Central memory CD8-positive, alpha-beta T cell (primary cell): ENCODE measurements around the gene ZNF480.
"Not testable (repeated sequence)": the region's sequence is repeated elsewhere in the genome, so short reads cannot be mapped to it uniquely, and the experiment has no call there.

Experiments used
- ATAC-seq: fragments of 150-1000 bp; cut with Tn5 transposase; replicated peaks from 2 replicates; pipeline ENCODE4 v1.10.0; 2022; ENCODE audit warnings: mild to moderate bottlenecking, moderate FRiP score, moderate number of reproducible peaks; ENCODE audit not compliant: poor library complexity, severe bottlenecking; ENCODE audit errors: extremely low read depth
- DNase-seq, 2 donors: peaks; one replicate each; pipeline ENCODE4 v3.0.0; 2021; ENCODE audit warnings: low spot score in 2 of 2
- H3K27ac Mint-ChIP-seq: one replicate; pipeline ENCODE4 v1.8.0; 2022; ENCODE audit warnings: low read depth, mild to moderate bottlenecking, moderate library complexity, mixed read lengths
- H3K27me3 Mint-ChIP-seq: one replicate; pipeline ENCODE4 v1.8.0; 2022; ENCODE audit warnings: mixed read lengths
- H3K36me3 Mint-ChIP-seq: one replicate; pipeline ENCODE4 v1.8.0; 2022; ENCODE audit warnings: mild to moderate bottlenecking, moderate library complexity, mixed read lengths; ENCODE audit not compliant: insufficient read depth
- H3K4me1 Mint-ChIP-seq: one replicate; pipeline ENCODE4 v1.8.0; 2022; ENCODE audit warnings: mixed read lengths
- H3K4me3 Mint-ChIP-seq: one replicate; pipeline ENCODE4 v1.8.0; 2022; ENCODE audit warnings: mild to moderate bottlenecking, moderate library complexity, mixed read lengths
- H3K9me3 Mint-ChIP-seq: one replicate; pipeline ENCODE4 v1.8.0; 2022; ENCODE audit warnings: mixed read lengths

The ZNF480 gene

DNA sequence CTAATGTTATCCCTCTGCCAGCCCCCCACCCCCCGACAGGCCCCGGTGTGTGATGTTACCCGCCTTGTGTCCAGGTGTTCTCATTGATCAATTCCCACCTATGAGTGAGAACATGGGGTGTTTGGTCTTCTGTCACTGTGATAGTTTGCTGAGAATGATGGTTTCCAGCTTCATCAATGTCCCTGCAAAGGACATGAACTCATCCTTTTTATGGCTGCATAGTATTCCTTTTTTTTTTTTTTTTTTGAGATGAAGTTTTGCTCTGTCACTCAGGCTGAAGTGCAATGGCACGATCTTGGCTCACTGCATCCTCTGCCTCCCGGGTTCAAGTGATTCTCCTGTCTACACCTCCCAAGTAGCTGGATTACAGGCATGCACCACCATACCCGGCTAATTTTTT lies 4.0 kb upstream of the ZNF480 start:
- H3K4me3 Mint-ChIP-seq, H3K9me3 Mint-ChIP-seq, H3K27ac Mint-ChIP-seq, ATAC-seq, H3K27me3 Mint-ChIP-seq, DNase-seq: not testable (repeated sequence)
- H3K36me3 Mint-ChIP-seq: peaks cover 30% of the 10 kb centered on the region
- peaks cover 10% of the 10 kb centered on the region for H3K4me1 Mint-ChIP-seq

DNA sequence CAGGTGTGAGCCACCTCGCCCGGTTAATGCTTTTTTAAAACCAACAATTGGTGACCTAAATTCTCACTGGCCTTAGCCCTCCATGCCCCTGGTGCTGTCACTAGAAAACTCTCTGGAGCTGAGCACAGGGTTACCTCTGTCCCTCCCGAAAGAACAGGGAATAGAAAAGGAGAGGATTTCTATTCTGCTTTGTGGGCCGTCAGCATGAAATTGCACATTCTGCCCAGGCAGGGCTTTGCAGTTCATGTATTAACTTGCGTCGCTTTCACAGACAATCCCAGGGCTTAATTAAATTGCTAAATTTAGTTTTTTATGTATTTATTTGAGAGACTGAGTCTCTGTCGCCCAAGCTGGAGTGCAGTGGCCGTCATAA lies 583 bp upstream of the ZNF480 start:
- H3K27me3 Mint-ChIP-seq: no peaks in the 10 kb centered on the region
- no peak for ATAC-seq
- H3K36me3 Mint-ChIP-seq: peaks cover 22% of the 10 kb centered on the region
- H3K4me1 Mint-ChIP-seq: peaks cover 28% of the 10 kb centered on the region
- H3K4me3 Mint-ChIP-seq: peak overlapping the region; percentile 91
- H3K27ac Mint-ChIP-seq: peak overlapping the region; percentile 98
- DNase-seq: no peak
- no peaks in the 10 kb centered on the region for H3K9me3 Mint-ChIP-seq

DNA sequence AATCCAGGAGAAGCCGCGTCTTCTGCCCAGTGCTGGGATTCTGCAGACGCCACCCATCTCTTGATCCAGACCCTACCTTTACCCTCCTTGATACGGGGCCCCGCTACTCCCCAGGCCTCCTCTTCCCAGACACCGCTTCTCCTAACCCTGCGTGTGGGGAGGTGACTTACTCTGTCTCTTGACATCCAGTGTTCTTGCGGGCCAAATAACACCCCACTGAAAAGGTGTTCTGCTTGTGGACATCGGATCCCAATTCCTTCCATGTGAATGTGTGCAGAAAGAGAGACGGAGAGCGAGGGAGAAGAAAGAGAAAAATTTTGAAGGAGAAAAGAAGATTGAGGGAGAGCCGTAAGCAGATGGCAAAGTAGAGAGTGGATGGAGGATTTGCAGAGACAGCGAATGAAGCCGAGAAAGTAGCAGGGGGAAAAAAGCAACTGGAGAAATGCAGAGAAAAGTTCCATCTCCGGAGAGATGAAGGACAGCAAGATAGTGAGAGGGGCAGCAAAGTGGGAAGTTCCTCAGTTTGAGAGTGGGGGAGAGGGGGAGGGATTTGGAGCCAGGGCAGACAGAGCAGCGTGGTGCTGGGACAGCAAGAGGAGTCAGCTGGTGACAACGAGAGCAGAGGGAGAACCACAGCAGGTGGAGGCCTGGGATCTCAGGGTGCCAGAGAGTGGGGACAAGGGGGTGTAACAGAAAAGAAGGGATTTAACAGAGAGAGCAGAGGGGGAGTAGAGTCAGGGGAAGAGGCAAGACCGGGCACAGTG lies 814 bp downstream of the ZNF480 start:
- peak overlapping the region; percentile 91 for H3K4me3 Mint-ChIP-seq
- peaks cover 27% of the 10 kb centered on the region for H3K36me3 Mint-ChIP-seq
- DNase-seq (no peak), ATAC-seq (no peak)
- H3K27ac Mint-ChIP-seq: peak overlapping the region; percentile 98
- no peaks in the 10 kb centered on the region for H3K27me3 Mint-ChIP-seq
- peaks cover 28% of the 10 kb centered on the region for H3K4me1 Mint-ChIP-seq
- H3K9me3 Mint-ChIP-seq: peaks cover 1% of the 10 kb centered on the region

DNA sequence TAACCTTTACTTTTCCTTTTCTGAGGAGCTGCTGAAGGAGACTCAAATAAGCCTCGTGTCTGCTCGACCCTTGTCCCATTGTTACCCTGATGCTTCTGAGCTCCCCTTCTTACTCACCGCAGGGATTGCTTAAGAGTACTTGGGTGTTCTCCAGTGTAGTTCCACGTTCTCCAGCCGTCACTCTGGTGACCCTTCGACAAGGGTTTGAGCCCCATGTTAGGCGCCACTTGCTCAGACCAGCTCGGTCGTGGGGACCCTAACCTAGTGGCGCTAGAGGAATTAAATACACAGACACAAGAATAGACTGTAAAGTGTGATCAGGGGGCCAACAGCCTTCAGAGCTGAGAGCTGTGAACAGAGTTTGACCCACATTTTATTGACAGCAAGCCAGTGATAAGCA lies 10.3 kb downstream of the ZNF480 start:
- no peaks in the 10 kb centered on the region for H3K27me3 Mint-ChIP-seq
- H3K27ac Mint-ChIP-seq: no peak overlapping the region
- H3K4me1 Mint-ChIP-seq: no peaks in the 10 kb centered on the region
- H3K36me3 Mint-ChIP-seq: peaks cover 13% of the 10 kb centered on the region
- DNase-seq: no peak
- H3K4me3 Mint-ChIP-seq: no peak overlapping the region
- no peak for ATAC-seq
- H3K9me3 Mint-ChIP-seq: peaks cover 12% of the 10 kb centered on the region

DNA sequence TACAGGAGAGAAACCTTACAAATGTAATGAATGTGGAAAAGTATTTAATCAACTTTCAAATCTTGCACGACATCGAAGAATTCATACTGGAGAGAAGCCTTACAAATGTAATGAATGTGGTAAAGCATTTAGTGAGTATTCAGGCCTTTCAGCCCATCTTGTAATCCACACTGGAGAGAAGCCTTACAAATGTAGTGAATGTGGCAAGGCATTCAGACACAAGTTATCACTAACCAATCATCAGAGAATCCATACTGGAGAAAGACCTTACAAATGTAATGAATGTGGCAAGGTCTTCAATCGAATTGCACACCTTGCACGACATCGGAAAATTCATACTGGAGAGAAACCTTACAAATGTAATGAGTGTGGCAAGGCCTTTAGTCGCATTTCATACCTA lies 25.5 kb downstream of the ZNF480 start:
- no peak for ATAC-seq
- DNase-seq: no peak
- Mint-ChIP-seq H3K27me3 (no peaks in the 10 kb centered on the region), H3K36me3 (peaks cover 38% of the 10 kb centered on the region), H3K4me1 (no peaks in the 10 kb centered on the region), H3K4me3 (no peak overlapping the region), H3K9me3 (peaks cover 32% of the 10 kb centered on the region), H3K27ac (no peak overlapping the region)

DNA sequence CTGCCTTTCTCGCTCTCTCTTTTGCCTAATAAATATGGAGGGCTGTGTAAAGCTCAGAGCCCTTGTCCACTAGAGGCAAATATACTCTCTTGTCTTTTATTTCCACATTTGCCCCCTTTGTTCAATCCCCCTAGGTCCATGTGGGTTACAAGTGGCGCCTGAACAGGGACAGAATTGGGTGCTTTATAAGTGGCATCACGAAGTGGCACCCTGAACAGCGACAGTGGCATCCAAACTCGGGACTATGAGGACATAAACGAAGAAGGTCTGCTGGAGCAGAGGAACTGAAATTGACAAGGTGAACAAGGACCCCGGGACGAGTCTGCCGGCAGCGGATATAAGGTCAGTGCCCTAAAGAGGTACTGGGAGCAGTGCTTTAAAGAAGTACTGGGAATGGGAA lies 34.8 kb downstream of the ZNF480 start:
- ATAC-seq: no peak
- Mint-ChIP-seq H3K4me3 (no peak overlapping the region), H3K36me3 (peaks cover 11% of the 10 kb centered on the region), H3K27ac (no peak overlapping the region), H3K27me3 (no peaks in the 10 kb centered on the region), H3K9me3 (peaks cover 20% of the 10 kb centered on the region), H3K4me1 (peaks cover 9% of the 10 kb centered on the region)
- DNase-seq: no peak

DNA sequence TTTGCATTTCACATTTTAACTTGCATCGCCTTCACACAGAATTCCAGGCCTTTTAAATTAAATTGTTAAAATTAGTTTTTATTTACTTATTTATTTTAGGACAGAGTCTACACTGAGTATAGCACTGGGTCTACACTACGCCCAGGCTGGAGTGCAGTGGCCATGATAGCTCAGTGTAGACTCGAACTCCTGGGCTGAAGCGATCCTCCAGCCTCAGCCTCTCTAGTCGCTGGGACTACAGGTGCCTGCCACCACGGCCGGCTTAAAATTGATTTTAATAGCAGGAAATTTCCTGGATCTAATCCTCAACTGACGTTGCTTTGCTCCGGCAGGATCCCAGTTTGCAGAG lies 38.8 kb downstream of the ZNF480 start:
- Mint-ChIP-seq H3K4me3 (peak overlapping the region; percentile 93), H3K4me1 (peaks cover 17% of the 10 kb centered on the region), H3K36me3 (peaks cover 12% of the 10 kb centered on the region), H3K9me3 (peaks cover 28% of the 10 kb centered on the region), H3K27ac (peak overlapping the region; percentile 97), H3K27me3 (no peaks in the 10 kb centered on the region)
- DNase-seq: no peak
- ATAC-seq: no peak

DNA sequence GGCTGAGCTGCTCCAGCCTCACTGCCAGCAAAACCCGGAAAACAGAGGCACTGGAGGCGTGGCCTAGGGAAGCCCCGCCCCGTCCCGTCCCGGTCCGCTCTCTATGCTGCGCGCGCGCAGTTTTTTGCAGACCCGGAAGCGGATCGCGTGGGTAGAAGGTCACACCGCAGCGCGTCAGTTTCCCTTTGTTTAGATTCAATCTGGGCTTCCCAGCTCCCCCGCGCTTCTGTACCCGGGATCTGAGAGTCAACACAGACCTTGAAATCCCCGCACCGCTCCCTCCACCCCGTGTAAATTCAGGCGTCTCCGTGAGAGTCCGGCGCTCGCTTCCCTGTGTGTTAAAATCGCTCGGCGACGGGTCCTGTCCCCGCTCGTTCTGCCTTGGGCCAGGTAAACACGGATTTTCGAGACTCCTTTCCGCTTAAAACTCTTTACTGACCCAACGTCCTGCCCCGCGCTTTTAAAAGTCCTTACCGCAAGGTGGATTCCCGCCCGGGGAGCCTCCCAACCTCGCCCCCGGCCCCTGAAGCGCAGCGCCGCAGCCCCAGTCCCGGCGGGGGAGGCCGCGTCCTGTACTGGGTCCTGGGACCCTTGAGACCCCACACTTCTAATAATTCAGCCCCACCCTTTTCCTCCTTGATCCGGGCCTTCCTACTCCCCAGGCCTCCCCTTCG lies 39.3 kb downstream of the ZNF480 start, which contains the start of gene ZNF610:
ZNF610 (plus strand) TSS at position 127 of the 674 bp plus-strand sequence. CDS start 12,930 bp downstream, outside the sequence.
- peaks cover 28% of the 10 kb centered on the region for H3K9me3 Mint-ChIP-seq
- ATAC-seq (peak; percentile 92), DNase-seq (peak; percentile 63 to 68)
- H3K27ac Mint-ChIP-seq: peak within 1 kb of the TSS; percentile 97
- H3K4me3 Mint-ChIP-seq: peak within 1 kb of the TSS; percentile 93
- no peaks in the 10 kb centered on the region for H3K27me3 Mint-ChIP-seq
- peaks cover 12% of the 10 kb centered on the region for H3K36me3 Mint-ChIP-seq
- peaks cover 17% of the 10 kb centered on the region for H3K4me1 Mint-ChIP-seq

DNA sequence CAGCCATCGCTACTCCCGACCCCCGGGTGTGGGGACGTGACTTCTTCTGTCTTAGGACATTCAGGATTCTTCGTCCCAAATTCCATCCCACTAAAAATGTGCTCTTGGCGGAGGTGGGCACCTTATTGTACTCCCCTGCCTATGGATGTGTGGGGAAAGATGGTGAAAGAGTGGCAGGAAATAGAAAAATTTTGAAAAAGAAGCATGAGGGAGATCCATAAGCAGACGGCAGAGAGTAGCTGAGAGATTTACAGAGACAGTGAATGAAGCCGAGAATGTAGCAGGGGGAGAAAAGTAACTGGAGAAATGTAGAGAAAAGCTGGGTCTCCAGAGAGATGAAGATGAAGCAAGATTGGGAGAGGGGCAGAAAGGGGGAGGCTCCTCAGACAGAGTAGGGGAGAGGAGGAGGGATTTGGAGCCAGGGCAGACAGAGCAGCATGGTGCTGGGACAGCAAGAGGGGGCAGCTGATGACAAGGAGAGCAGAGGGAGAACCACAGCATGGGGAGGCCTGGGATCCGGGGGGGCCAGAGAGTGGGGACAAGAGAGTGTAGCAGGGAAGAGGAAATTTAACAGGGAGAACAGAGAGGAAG lies 39.9 kb downstream of the ZNF480 start:
- H3K27me3 Mint-ChIP-seq: no peaks in the 10 kb centered on the region
- H3K27ac Mint-ChIP-seq: peak overlapping the region; percentile 97
- no peak for DNase-seq
- H3K9me3 Mint-ChIP-seq: peaks cover 25% of the 10 kb centered on the region
- peaks cover 17% of the 10 kb centered on the region for H3K4me1 Mint-ChIP-seq
- H3K4me3 Mint-ChIP-seq: peak overlapping the region; percentile 93
- ATAC-seq: no peak
- peaks cover 12% of the 10 kb centered on the region for H3K36me3 Mint-ChIP-seq

DNA sequence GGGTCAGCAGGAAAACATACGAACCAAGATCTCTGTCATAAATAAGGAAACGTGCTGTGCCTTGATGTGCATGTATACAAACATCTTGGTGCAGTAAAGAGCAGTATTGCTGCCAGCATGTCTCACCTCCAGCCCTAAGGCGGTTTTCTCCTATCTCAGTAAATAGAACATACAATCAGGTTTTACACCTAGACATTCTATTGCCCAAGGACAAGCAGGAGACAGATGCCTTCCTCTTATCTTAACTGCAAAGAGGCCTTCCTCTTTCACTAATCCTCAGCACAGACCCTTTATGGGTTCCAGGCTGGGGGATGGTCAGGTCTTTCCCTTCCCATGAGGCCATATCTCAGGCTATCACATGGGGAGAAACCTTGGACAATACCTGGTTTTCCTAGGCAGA lies 42.1 kb downstream of the ZNF480 start:
- ATAC-seq, H3K27me3 Mint-ChIP-seq, H3K4me3 Mint-ChIP-seq, DNase-seq, H3K27ac Mint-ChIP-seq, H3K36me3 Mint-ChIP-seq: not testable (repeated sequence)
- H3K4me1 Mint-ChIP-seq: peaks cover 17% of the 10 kb centered on the region
- peaks cover 11% of the 10 kb centered on the region for H3K9me3 Mint-ChIP-seq

DNA sequence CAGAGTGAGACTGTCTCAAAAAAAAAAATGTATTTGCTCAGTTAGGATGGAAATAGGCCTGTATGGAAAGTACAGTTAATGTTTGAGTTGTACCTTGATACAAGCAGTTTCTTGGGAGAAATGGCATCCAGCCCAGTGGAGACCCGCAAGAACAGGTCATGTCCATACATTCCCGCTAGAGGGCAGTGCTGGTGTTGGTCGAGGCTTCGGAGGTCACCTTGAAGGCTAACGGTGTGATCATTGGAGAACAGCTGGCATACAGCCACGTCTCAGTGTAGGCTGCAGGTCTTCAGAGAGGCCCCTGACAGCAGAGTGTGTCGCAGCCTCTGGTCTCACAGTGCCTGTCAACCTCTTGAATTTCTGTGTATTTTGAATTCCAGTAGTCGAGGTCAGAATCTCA lies 46.6 kb downstream of the ZNF480 start:
- Mint-ChIP-seq H3K4me3 (no peak overlapping the region), H3K27ac (no peak overlapping the region), H3K4me1 (no peaks in the 10 kb centered on the region), H3K36me3 (no peaks in the 10 kb centered on the region), H3K9me3 (no peaks in the 10 kb centered on the region), H3K27me3 (no peaks in the 10 kb centered on the region)
- no peak for ATAC-seq
- peak; percentile 18 to 31 for DNase-seq

DNA sequence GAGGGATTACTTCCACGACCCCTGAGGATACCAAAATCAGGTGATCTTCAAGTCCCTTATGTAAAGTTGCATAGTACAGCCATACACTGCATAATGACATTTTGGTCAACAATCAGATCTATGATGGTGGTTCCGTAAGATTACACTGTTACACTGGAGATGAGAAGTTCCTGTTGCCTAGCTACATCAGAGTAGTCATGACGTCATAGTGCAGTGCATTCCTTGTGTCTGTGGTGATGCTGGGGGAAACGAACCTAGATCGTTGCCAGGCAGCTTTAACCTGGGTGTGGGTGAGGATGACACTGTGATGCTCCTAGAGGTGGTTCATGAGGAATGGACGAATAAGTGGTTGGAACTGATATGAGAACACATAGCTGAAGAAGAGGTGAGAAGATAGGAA lies 48.2 kb downstream of the ZNF480 start:
- Mint-ChIP-seq H3K4me1 (no peaks in the 10 kb centered on the region), H3K36me3 (no peaks in the 10 kb centered on the region), H3K4me3 (no peak overlapping the region), H3K9me3 (no peaks in the 10 kb centered on the region), H3K27ac (no peak overlapping the region), H3K27me3 (no peaks in the 10 kb centered on the region)
- DNase-seq (no peak), ATAC-seq (no peak)

DNA sequence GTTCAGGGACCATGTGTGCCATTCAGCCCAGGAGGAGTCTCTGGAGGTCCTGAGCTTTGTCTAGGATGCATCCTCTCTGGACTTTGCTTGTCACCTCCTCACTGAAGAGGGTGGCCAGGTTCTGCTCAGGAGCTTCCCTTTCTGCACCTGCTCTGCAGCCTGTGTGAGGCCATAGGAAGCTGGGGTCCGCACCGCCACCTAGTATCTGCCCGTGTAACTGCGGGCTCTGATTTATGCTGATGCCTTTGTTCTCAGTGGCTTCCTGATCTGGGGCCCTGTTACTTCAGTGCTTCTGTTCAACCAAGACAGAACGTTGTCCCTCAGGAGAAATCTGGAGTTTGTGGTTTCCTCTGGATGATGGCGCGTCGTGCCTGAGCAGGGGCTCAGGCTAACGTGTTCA lies 54.5 kb downstream of the ZNF480 start:
- ATAC-seq: no peak
- DNase-seq: no peak
- Mint-ChIP-seq H3K36me3 (peaks cover 2% of the 10 kb centered on the region), H3K9me3 (peaks cover 5% of the 10 kb centered on the region), H3K27ac (no peak overlapping the region), H3K4me1 (no peaks in the 10 kb centered on the region), H3K27me3 (no peaks in the 10 kb centered on the region), H3K4me3 (no peak overlapping the region)
